IPS-11a (cell line): ENCODE measurements around the gene THADA.
A peak's percentile ranks its signal among the peaks of the same experiment; 100 is the strongest.
"Not testable (repeated sequence)": the region's sequence is repeated elsewhere in the genome, so short reads cannot be mapped to it uniquely, and the experiment has no call there.

Experiments
- H3K4me3 ChIP-seq: one replicate; pipeline ENCODE4 v1.5.1; 2013; ENCODE audit warnings: low read depth, low read length, control low read depth

THADA gene

DNA sequence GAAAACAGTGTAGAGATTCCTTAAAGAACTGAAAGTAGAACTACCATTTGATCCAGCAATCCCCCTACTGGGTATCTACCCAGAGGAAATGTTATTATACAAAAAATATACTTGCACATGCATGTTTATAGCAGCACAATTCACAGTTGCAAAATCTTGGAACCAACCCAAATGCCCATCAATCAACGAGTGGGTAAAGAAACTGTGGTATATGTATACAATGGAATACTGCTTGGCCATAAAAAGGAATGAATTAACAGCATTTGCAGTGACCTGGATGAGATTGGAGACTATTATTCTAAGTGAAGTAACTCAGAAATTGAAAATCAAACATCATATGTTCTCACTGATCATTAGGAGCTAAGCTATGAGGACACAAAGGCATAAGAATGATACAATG lies 4.8 kb upstream of the THADA start:
- H3K4me3 ChIP-seq: not testable (repeated sequence)

DNA sequence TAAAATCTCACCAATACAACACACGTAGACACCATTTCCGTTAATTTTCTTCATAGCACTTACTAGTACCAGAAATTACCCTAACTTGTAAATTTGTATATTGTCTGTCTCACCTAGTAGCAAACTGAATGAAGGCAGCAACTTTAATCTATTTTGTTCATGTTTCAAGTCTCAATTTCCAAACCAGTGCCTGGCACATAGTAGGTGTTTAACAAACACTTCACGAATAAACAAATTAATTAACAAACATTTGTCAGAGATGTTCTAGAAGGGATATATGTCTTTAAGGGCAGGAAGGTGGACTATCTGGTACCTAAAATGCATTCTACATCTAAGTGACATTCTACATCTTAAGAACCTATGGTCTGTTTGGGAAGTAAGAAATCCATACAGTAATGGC lies 963 bp downstream of the THADA start:
- H3K4me3 ChIP-seq: peak overlapping the region; percentile 88

DNA sequence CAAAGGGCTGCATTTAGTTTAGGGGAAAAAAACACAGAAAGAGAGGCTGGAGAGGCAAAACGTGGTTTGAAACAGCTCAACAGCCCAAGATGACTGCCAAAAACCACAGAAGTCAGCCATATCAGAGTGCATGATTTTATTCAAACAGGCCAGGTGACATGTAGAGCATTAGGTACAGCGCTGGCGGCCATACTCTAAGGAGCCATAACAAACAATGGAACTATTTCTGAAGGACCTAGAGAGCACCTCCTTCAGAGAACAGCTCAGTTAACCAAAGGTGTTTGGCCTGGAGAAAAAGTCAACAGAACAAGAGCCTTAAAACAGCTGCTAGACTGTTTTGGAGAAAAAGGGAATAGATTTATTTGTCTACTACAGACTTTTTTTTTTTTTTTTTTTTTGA lies 2.6 kb downstream of the THADA start:
- H3K4me3 ChIP-seq: no peak overlapping the region

- no peak overlapping the region for H3K4me3 ChIP-seq
Measured at GRCh38 chr2:43592443-43592842, 3.4 kb downstream of the THADA start.

- H3K4me3 ChIP-seq: no peak overlapping the region
Measured at GRCh38 chr2:43585708-43586107, 10.1 kb downstream of the THADA start.

GRCh38 chr2:43579275-43579981 lies 16.4 kb downstream of the THADA start:
- no peak overlapping the region for H3K4me3 ChIP-seq

DNA sequence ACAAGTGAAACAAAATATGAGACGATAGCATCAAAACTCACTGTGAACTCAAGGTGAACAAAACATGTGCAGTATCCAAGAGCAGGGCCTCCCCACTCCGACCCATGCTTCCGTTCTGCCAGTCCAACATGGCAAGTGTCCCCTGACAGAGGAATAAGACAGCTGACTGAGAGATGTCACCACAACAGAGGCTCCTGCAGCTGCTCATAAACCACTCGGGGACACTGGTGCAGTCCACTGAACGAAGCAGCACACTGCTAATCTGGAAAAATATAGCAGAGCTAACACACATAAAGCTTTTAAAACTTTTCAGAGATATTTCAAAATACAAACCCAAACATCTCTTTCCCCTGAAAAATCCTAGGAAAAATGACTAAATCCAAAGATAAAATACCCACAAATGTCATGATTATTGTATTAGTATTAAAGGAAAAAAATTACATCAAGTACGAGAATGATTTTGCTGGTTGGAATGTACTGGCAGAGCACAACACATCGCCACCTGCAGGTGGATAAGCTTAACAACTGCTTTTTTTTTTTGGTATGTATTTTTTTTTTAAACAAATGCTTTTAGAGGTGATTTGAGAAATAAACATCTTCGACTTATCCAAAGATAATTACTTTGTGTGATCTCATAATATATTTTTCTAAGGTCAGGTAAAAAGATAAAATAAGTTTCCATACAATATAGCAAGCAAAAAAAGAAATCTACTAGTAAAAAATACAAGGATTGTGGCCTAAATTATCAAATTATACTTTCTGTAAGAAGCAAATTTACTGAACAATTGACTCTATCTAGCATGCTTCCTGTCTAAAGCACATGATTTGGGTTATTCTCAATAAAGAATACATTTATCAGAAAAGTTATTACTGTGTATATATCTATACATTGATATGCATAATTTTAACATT lies 18.6 kb downstream of the THADA start:
- H3K4me3 ChIP-seq: no peak overlapping the region

GRCh38 chr2:43572244-43572643 lies 23.6 kb downstream of the THADA start:
- H3K4me3 ChIP-seq: no peak overlapping the region

- no peak overlapping the region for H3K4me3 ChIP-seq
Measured at GRCh38 chr2:43569921-43570320, 25.9 kb downstream of the THADA start.

GRCh38 chr2:43568228-43568627 lies 27.6 kb downstream of the THADA start:
- H3K4me3 ChIP-seq: no peak overlapping the region

DNA sequence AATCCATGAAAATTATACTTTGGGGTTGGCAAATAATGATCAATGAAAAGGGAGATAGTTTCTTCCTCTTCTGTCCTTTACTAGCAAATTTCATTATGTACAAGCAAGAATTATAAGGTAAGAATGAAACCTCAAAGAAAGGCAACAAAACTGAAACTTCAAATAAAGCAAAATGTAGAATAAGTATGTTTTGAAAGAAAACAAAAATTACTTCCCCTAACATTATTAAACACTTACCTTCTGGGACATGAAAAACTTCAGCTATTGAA lies 29.4 kb downstream of the THADA start:
- H3K4me3 ChIP-seq: no peak overlapping the region

- H3K4me3 ChIP-seq: no peak overlapping the region
Measured at GRCh38 chr2:43563679-43564078, 32.2 kb downstream of the THADA start.

DNA sequence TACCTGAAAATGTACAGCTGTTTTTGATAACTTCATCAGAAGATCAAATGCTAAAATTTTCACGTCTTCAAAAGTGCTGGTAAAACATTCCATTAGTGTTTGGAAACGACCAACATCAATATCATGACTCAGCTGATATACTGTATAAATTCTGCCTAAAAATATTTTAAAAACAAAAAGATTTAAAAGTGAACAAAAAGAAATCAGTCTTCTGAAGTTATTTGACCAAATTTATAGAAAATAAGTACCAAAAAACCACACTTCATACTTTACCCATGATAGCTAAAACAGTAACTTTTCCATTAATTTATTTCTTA lies 35.6 kb downstream of the THADA start:
- H3K4me3 ChIP-seq: no peak overlapping the region

- no peak overlapping the region for H3K4me3 ChIP-seq
Measured at GRCh38 chr2:43559391-43560230, 36.2 kb downstream of the THADA start.

DNA sequence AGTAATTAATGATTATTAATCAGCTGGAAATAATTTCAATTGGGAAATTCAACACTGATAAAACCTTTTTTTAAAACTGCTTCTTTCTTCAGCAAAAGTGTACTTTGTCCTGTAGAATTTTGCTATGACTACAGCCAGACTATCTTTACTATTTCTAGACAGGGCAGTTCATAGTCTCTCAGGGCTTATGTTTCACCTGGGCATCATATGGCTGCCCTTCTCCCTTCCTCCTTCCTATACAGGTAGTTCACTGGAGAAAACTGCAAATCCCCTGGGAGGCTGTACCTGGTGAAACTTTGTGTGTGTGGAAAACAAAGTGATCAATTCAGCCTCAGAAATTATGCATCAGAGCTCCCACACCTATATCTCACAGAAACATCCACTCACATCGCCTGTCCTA lies 38.6 kb downstream of the THADA start:
- H3K4me3 ChIP-seq: no peak overlapping the region

DNA sequence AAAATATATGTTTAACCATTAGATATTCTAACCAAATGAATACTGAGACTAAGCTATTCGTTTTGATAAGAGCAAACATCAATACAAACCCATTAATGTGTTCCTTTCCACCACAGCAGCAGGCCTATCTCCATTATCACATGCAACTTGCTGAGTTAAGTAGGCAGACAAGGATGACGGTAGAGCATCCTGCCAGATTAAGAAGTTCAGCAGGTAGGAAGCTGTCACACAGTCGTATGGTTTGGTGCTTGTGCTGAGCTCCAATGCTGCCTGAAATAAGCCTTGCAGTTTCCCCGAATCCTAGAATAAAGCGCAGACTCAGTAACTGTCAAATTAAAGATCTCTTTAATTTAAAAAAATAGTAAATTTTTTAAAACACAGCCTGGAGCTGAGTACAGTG lies 39.6 kb downstream of the THADA start:
- no peak overlapping the region for H3K4me3 ChIP-seq

GRCh38 chr2:43553341-43553855 lies 42.4 kb downstream of the THADA start:
- H3K4me3 ChIP-seq: no peak overlapping the region

- no peak overlapping the region for H3K4me3 ChIP-seq
Measured at GRCh38 chr2:43551990-43552389, 43.8 kb downstream of the THADA start.

DNA sequence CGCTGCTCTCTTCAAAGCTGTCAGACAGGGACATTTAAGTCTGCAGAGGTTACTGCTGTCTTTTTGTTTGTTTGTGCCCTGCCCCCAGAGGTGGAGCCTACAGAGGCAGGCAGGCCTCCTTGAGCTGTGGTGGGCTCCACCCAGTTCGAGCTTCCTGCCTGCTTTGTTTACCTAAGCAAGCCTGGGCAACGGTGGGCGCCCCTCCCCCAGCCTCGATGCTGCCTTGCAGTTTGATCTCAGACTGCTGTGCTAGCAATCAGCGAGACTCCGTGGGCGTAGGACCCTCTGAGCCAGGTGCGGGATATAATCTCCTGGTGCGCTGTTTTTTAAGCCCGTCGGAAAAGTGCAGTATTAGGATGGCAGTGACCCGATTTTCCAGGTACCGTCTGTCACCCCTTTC lies 47.5 kb downstream of the THADA start:
- not testable (repeated sequence) for H3K4me3 ChIP-seq

DNA sequence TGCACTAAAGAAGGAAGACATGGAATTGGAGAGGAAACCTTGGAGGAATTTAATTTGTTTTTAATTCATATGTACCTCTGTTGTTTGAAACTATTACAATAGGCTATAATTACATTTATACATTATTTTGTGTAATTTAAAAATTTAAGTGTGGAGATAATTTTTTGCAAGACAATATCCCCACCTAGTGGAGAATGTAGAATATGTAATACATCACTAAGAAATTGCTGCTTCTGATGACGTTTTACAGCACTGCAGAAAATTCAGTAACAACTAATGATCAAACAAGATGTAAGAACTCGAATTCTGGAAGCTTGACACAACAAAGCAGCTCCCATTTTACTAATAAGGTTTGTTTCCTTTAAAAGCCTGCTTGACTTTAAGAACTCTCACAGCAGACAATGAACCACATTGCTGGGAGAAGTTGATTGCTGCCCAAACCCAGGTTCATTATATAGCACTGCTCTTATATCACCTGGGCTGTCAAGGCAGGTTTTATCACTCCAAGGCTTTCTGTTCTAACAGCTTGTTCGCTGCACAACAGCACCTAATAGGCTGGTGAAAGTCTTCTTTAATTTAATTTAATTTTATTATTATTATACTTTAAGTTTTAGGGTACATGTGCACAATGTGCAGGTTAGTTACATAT lies 53.4 kb downstream of the THADA start:
- no peak overlapping the region for H3K4me3 ChIP-seq

GRCh38 chr2:43541165-43541564 lies 54.7 kb downstream of the THADA start:
- no peak overlapping the region for H3K4me3 ChIP-seq
